ENCODE measurements around the gene ELOVL7.
A peak's percentile ranks its signal among the peaks of the same experiment; 100 is the strongest.
"Not testable (repeated sequence)": the region's sequence is repeated elsewhere in the genome, so short reads cannot be mapped to it uniquely, and the experiment has no call there.

ELOVL7 gene

GRCh38 chr5:60843936-60844905 is at the start of gene ELOVL7:
ELOVL7 (minus strand) TSS chr5:60844269; CDS start chr5:60787397, 56,872 bp downstream.
- DNase-seq (ENCODE audit: low read depth in 2 of 2) = peak; percentile 9 to 32

DNA sequence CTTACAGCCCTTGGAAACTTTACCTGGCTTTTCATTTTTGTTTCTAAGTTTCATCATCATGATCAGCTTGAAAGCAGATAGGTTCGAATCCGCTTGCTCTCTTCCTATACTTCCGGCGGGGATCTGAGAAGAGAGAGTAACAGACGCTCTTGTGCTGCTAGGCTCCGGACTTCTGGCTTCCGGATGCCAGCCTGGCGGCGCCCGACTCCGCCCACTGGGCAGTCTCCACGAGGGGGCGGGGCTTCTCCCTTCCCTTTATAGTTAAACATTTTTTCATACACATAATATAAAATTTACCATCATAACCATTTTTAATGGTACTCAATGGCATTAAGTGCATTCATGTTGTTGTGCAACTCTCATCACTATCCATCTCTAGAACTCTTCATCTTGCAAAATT is 49.5 kb upstream of the ELOVL7 start:
- no peak for DNase-seq (ENCODE audit: low read depth in 2 of 2)

DNA sequence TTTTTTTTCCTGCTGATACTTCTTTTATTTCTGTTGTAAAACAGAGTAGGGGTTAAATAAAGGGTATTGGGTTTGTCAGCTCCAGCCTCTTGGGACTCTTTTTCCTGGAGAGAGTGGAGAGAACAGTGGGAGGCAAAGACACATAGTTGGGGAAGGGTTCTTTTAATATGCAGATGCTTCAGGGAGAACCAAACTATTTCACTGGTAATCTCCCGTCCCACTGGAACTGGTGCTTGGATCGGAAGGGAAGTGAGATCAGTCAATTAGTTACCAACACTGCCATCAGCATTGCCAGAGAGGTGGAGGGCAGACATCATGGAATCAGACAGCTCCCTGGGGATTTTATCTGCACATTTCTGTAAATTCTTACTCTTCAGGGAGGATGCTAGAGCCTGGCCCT is 47.6 kb upstream of the ELOVL7 start:
- no peak for DNase-seq (ENCODE audit: low read depth in 2 of 2)

- DNase-seq (ENCODE audit: low read depth in 2 of 2) = no peak
Measured at GRCh38 chr5:60888359-60889061, 44.4 kb upstream of the ELOVL7 start.

- DNase-seq (ENCODE audit: low read depth in 2 of 2) = no peak
Measured at GRCh38 chr5:60887746-60888145, 43.7 kb upstream of the ELOVL7 start.

DNA sequence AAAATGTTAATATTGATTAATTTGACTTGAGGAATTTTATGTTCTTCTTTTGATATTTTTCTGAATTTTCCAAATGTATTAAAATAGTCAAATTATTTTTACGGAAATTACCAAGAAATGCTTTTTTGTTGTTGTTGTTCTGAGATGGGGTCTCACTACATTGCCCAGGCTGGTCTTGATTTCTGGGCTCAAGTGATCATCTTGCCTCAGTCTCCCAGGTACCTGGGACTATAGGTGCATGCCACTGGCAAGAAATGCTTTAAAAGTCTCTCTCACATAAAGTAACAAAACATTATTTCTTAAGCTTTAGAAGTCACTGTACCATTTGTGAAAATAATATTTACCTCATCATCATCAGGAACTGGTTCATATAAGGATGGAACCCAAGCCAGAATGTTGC is 43.0 kb upstream of the ELOVL7 start:
- no peak for DNase-seq (ENCODE audit: low read depth in 2 of 2)

DNA sequence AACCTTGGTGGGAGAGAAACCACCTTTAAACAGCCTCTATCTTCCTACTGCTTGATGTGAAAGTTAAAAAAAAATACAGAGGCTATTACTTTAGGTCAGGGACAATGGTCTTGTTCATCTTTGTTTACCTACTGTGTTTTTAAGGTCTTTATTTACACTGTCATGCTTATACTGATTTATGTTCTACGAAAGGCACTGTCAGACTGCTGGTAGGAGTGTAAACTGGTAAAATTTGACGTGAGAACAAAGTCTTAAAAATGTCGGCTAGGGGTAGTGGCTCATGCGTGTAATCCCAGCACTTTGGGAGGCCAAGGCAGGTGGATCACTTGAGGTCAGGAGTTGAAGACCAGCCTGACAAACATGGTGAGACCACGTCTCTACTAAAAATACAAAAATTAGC is 42.1 kb upstream of the ELOVL7 start:
- DNase-seq (ENCODE audit: low read depth in 2 of 2) = no peak

DNA sequence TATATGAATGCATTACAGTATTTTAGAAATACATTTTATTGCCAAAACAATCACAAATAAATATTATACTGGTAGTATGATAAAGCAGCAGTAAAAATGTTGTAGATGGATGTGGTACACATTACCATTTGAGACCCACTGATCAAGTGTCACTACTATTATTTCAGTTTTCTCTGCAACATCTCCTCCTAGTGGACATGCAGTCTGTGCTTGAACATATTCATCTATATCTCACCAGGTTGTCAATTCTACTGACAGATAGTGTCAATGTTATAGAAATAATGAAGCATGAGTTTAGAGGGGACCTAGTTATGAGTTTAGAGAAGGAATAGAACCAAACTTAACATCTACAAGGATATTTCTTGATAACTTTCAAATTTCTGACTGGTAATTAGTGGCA is 39.2 kb upstream of the ELOVL7 start:
- DNase-seq (ENCODE audit: low read depth in 2 of 2) = no peak

- DNase-seq (ENCODE audit: low read depth in 2 of 2) = no peak
Measured at GRCh38 chr5:60872892-60873291, 28.8 kb upstream of the ELOVL7 start.

DNA sequence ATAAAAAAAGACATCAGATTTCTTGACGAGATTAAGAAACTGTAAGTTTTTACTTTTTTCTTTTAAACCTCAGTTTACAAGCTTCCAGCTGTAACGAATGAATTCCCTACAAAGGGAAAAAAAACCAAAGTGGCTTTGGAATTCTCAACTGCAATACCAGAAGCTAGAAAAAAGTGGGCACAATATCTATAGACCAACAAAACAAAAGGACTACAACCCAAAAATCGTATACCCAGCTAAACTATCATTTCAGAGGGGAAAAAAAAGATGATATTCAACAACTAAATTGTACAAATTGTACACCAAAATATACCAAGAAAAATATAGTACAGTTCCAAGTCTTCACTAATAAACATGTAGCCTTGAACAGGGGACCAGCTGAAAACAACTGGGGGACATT is 26.8 kb upstream of the ELOVL7 start:
- no peak for DNase-seq (ENCODE audit: low read depth in 2 of 2)

- not testable (repeated sequence) for DNase-seq (ENCODE audit: low read depth in 2 of 2)
Measured at GRCh38 chr5:60860572-60860971, 16.5 kb upstream of the ELOVL7 start.

DNA sequence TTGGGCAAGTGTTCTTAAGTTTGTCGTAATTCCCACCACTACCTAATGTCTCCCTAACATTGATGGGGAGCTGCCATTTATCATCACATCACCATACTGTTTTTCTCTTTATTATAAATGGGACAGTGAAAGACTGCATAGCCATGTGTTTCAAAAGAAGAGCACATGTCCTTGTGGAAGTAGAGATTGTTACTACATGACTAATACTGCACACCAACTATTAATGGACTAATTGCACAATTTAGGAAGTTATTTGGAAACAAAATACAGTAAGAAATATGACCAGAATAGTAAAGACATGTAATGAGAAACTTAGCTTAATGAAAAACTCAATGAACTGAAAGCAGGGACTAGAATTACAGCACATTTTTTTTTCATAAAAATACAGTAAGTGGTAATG is 12.0 kb upstream of the ELOVL7 start:
- DNase-seq (ENCODE audit: low read depth in 2 of 2) = no peak

DNA sequence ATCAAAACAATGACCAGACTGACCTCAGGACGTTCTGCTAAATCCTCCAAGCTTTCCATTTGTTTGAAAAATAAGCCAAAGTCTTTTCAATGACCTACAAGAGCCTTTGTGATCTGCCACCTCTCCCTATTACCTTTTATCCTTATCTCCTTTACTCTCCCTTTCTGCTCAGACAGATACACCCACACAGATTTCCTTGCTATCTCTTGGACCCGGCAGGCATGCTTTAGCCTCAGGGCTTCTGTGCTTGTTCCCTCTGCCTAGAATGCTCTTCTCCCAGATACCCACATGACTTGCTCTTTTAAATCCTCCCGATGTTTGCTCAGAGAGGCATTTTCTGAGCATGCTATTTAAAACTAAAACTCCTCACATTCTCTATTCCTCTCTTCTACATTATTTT is 8.9 kb upstream of the ELOVL7 start:
- no peak for DNase-seq (ENCODE audit: low read depth in 2 of 2)

DNA sequence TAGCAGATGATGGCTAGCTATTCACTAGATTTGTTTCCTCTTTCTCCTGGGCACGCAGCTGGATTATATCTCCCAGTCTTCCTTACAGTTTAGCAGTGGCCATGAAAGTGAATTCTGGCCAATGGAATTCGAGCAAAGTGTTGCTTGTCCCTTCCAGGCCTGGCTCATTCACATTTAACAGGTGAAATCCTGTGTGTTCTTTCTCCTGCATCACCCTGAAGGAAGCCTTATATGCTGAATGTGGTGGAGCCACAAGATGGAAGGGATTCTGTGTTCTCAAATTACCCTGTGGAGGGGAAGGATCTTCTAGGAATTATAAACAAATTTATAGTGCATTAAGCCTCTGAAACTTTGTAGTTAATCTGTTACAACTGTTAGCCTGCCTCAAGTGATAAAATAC is 8.2 kb upstream of the ELOVL7 start:
- no peak for DNase-seq (ENCODE audit: low read depth in 2 of 2)

GRCh38 chr5:60851626-60852025 is 7.6 kb upstream of the ELOVL7 start:
- DNase-seq (ENCODE audit: low read depth in 2 of 2) = no peak

GRCh38 chr5:60846298-60846697 is 2.2 kb upstream of the ELOVL7 start:
- DNase-seq (ENCODE audit: low read depth in 2 of 2) = no peak

- DNase-seq (ENCODE audit: low read depth in 2 of 2) = no peak
Measured at GRCh38 chr5:60843386-60843935, 608 bp downstream of the ELOVL7 start.

- no peak for DNase-seq (ENCODE audit: low read depth in 2 of 2)
Measured at GRCh38 chr5:60842871-60843385, 1.1 kb downstream of the ELOVL7 start.

DNA sequence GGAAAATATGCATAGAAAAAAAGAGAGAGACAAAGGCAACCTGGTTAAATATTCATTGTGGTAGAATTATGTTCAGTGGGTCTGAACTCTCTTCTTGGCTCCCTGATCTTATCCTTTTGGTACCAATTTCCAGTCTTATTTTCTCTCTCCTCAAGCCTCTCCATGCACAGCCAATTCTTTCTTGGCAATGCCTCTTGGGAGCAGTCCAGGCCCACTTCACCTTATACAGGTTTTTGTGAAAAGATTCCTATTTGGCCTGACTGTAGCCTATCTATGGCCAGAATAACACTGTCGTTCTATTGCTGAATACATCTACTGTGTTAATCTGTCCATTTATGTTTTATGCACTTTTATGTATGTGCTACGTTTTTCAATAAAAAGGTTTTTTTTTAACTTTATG is 2.7 kb downstream of the ELOVL7 start:
- DNase-seq (ENCODE audit: low read depth in 2 of 2) = no peak

- no peak for DNase-seq (ENCODE audit: low read depth in 2 of 2)
Measured at GRCh38 chr5:60836131-60836530, 7.9 kb downstream of the ELOVL7 start.

GRCh38 chr5:60835554-60835953 is 8.5 kb downstream of the ELOVL7 start:
- DNase-seq (ENCODE audit: low read depth in 2 of 2) = no peak

- DNase-seq (ENCODE audit: low read depth in 2 of 2) = no peak
Measured at GRCh38 chr5:60833520-60833919, 10.5 kb downstream of the ELOVL7 start.
